ENCODE data around the gene HDGFL2. TPM values are rescaled to one million over a fixed set of nuclear protein-coding genes. Genes with fewer than 3 reads are reported as not detected.
"Not testable (repeated sequence)": the region's sequence is repeated elsewhere in the genome, so short reads cannot be mapped to it uniquely, and the experiment has no call there.

Gene HDGFL2
- total RNA-seq, 1 experiment from 2014 or later: 75.2 TPM

DNA sequence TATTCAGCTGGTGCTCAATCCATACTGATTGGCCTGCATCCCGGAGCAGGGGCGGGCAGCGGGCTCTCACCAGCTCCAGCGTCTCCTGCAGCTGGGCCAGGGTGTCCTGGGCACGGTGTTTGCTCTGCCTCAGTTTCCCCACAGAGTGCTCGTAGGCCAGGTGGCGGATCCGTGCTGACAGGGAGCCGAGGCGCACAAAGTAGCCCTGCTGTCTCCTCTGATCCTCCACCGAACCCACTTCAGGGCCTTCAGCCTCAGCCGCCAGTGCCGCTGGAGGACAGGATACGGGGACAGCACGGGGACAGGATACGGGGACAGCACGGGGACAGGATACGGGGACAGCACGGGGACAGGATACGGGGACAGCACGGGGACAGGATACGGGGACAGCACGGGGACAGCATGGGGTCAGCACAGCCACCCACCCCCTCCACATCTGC is 53.5 kb downstream of the HDGFL2 start:
- H3K79me2 ChIP-seq (ENCODE audit: insufficient read depth, low read length): no peaks in the 10 kb centered on the region
- ChIA-PET RAD21 (ENCODE audit: low non-redundant PET in 1 of 2, low total read pairs in 2 of 2, uncharacterized antibody in 2 of 2, unreplicated experiment in 2 of 2) (interaction anchor here (0.8 to 1.1 kb wide), 2 partner anchors 259 kb away, joined by 3 to 4 read pairs; no protein-coding TSS in a partner anchor), CTCF (interaction anchor here (0.6 to 4.9 kb wide), 16 partner anchors 9 to 266 kb away, joined by 3 to 76 read pairs (median 4); partner anchors contain the start of genes FEM1A, LRG1, PLIN5 and UBXN6), POLR2A (interaction anchor here (1.0 kb wide), 1 partner anchor 9 kb away, joined by 8 read pairs; the partner anchor contains the start of gene PLIN5)
- DNase-seq (ENCODE audit: low read depth, low spot score) (no peak), ATAC-seq (no peak)
- intact Hi-C loops (cut with micrococcal nuclease): loop anchor here (10.0 kb wide), 1 partner anchor 261 kb away; no protein-coding TSS in a partner anchor
- no peak overlapping the region for H3K27ac ChIP-seq (ENCODE audit: low read depth, low read length)
- H3K4me2 ChIP-seq (ENCODE audit: low read length): no peak overlapping the region
- H3K4me3 ChIP-seq (replicated peaks in 1 of 2; ENCODE audit: low read depth in 1 of 2, low read length in 2 of 2): no peak overlapping the region
- H4K20me1 ChIP-seq (ENCODE audit: insufficient read depth): no peaks in the 10 kb centered on the region
- no peak overlapping the region for H2AFZ ChIP-seq (ENCODE audit: low read depth, low read length, poor library complexity, severe bottlenecking)
- no peaks in the 10 kb centered on the region for H3K9me3 ChIP-seq (ENCODE audit: control insufficient read depth in 1 of 2, insufficient read depth in 1 of 2, low read depth in 1 of 2, low read length in 2 of 2)
- peaks cover 0 to 7% of the 10 kb centered on the region in 2 experiments; a peak in 1 of 4 replicates for H3K4me1 ChIP-seq (ENCODE audit: control insufficient read depth in 1 of 2, insufficient read depth in 2 of 2, low read length in 2 of 2)
- H3K27me3 ChIP-seq (ENCODE audit: insufficient read depth, low read length): no peaks in the 10 kb centered on the region
- no peaks in the 10 kb centered on the region for H3K36me3 ChIP-seq (ENCODE audit: control insufficient read depth in 1 of 2, insufficient read depth in 2 of 2, low read length in 2 of 2)
- H3K9ac ChIP-seq (ENCODE audit: low read length): no peak overlapping the region
- no TSS peak for BruUV-seq (replicated peaks)
- H3K9me2 ChIP-seq (ENCODE audit: insufficient read depth): no peaks in the 10 kb centered on the region
- TF ChIP-seq ZFX (IDR thresholded peaks at IDR 0.05) (no peak), CBX3 (IDR thresholded peaks at IDR 0.05; ENCODE audit: low read depth) (no peak), ZNF274 (IDR thresholded peaks at IDR 0.05; ENCODE audit: low read depth, low read length) (no peak), JUND (IDR thresholded peaks at IDR 0.05) (no peak), FOSL1 (IDR thresholded peaks at IDR 0.05; ENCODE audit: low read depth) (no peak), EZH2 (IDR thresholded peaks at IDR 0.05) (no peak)

DNA sequence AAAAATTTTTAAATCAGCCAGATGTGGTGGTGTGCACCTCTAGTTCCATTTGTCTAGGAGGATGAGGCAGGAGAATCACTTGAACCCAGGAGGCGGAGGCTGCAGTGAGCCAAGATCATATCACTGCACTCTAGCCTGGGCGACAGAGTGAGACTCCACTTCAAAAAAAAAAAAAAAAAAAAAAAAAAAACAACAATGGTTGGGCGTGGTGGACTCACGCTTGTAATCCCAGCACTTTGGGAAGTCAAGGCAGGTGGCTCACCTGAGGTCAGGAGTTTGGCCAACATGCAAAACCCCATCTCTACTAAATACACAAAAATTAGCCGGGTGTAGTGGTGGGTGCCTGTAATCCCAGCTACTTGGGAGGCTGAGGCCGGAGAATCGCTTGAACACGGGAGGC is 55.3 kb downstream of the HDGFL2 start:
- BruUV-seq (replicated peaks); H3K9me3 ChIP-seq (ENCODE audit: control insufficient read depth in 1 of 2, insufficient read depth in 1 of 2, low read depth in 1 of 2, low read length in 2 of 2); H3K4me3 ChIP-seq (replicated peaks in 1 of 2; ENCODE audit: low read depth in 1 of 2, low read length in 2 of 2); H3K27me3 ChIP-seq (ENCODE audit: insufficient read depth, low read length); ATAC-seq; H3K79me2 ChIP-seq (ENCODE audit: insufficient read depth, low read length); H3K9me2 ChIP-seq (ENCODE audit: insufficient read depth); H3K4me2 ChIP-seq (ENCODE audit: low read length); H2AFZ ChIP-seq (ENCODE audit: low read depth, low read length, poor library complexity, severe bottlenecking); DNase-seq (ENCODE audit: low read depth, low spot score); H3K27ac ChIP-seq (ENCODE audit: low read depth, low read length); H4K20me1 ChIP-seq (ENCODE audit: insufficient read depth); H3K9ac ChIP-seq (ENCODE audit: low read length); H3K4me1 ChIP-seq (ENCODE audit: control insufficient read depth in 1 of 2, insufficient read depth in 2 of 2, low read length in 2 of 2); POLR2A ChIA-PET; H3K36me3 ChIP-seq (ENCODE audit: control insufficient read depth in 1 of 2, insufficient read depth in 2 of 2, low read length in 2 of 2): not testable (repeated sequence)
- CTCF ChIA-PET: interaction anchor here (0.7 kb wide), 1 partner anchor 50 kb away, joined by 3 read pairs; no protein-coding TSS in a partner anchor
- intact Hi-C loops (cut with micrococcal nuclease): loop anchor here (10.0 kb wide), 1 partner anchor 263 kb away; no protein-coding TSS in a partner anchor
- RAD21 ChIA-PET (ENCODE audit: low non-redundant PET in 1 of 2, low total read pairs in 2 of 2, uncharacterized antibody in 2 of 2, unreplicated experiment in 2 of 2): interaction anchor here in 1 of 2 experiments (0.7 kb wide), 1 partner anchor 957 kb away, joined by 3 read pairs; no protein-coding TSS in a partner anchor
